ENCODE measurements around the gene CALHM2.

GRCh38 chr10:103457896-103458583 lies 5.9 kb upstream of the CALHM2 start:
- TF ChIP-seq CTCF (conservative IDR thresholded peaks at IDR 0.05; ENCODE audit: low read depth, low read length) (no peak), RFX5 (IDR thresholded peaks at IDR 0.05; ENCODE audit: low read depth, low read length) (no peak), CEBPB (IDR thresholded peaks at IDR 0.05; ENCODE audit: low read depth, low read length) (no peak), POLR2A (IDR thresholded peaks at IDR 0.05; ENCODE audit: low read depth, low read length) (no peak), BHLHE40 (IDR thresholded peaks at IDR 0.05; ENCODE audit: low read depth, low read length) (no peak), MAZ (IDR thresholded peaks at IDR 0.05; ENCODE audit: borderline replicate concordance, low read depth, low read length) (no peak), MAFK (IDR thresholded peaks at IDR 0.05; ENCODE audit: low read depth, low read length) (no peak), USF2 (IDR thresholded peaks at IDR 0.05; ENCODE audit: low read depth, low read length) (no peak), SMC3 (IDR thresholded peaks at IDR 0.05; ENCODE audit: low read depth, low read length) (no peak), RAD21 (IDR thresholded peaks at IDR 0.05; ENCODE audit: low read length) (no peak), MXI1 (IDR thresholded peaks at IDR 0.05; ENCODE audit: borderline replicate concordance, low read depth, low read length) (no peak)
- TF ChIP-seq, protein P1, sequence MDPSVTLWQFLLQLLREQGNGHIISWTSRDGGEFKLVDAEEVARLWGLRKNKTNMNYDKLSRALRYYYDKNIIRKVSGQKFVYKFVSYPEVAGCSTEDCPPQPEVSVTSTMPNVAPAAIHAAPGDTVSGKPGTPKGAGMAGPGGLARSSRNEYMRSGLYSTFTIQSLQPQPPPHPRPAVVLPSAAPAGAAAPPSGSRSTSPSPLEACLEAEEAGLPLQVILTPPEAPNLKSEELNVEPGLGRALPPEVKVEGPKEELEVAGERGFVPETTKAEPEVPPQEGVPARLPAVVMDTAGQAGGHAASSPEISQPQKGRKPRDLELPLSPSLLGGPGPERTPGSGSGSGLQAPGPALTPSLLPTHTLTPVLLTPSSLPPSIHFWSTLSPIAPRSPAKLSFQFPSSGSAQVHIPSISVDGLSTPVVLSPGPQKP (IDR thresholded peaks at IDR 0.05; ENCODE audit: borderline replicate concordance, low read depth, low read length), result no peak
